GM12878 (cell line): ENCODE results near the gene DNAJC16. TPM values are rescaled to one million over a fixed set of nuclear protein-coding genes. Genes with fewer than 3 reads are reported as not detected.

ENCODE experiments used
- ATAC-seq: fragments of 200-7000 bp; cut with Tn5 transposase; 3 replicates; pipeline ENCODE4 v1.9.1; 2020; ENCODE audit warnings: mild to moderate bottlenecking, moderate library complexity
- BruUV-seq: library from RNA; stranded (reverse); fragments of 400-500 nt; replicated peaks from 2 replicates; lab custom pipeline; 2021; lab: Mats Ljungman, UMichigan
- CTCF ChIA-PET: fragments of 300-600 bp; sonication (Branson Sonifier 250); formaldehyde crosslinking; extraction: SDS; loops from one replicate; lab custom pipeline; 2021; ENCODE audit warnings: inconsistent platforms; lab: Yijun Ruan, JAX
- POLR2A ChIA-PET: fragments of 350-600 bp; formaldehyde crosslinking; extraction: SDS; loops from one replicate; lab custom pipeline; 2021; ENCODE audit warnings: inconsistent platforms; lab: Charles Lee
- RAD21 ChIA-PET: fragments of 300-600 bp; sonication (Branson Sonifier 250); formaldehyde crosslinking; loops from one replicate; lab custom pipeline; 2023; ENCODE audit warnings: antibody characterized with exemption; ENCODE audit not compliant: unreplicated experiment; lab: Charles Lee
- SMC1A ChIA-PET: fragments of 300-600 bp; sonication (Branson Sonifier 250); formaldehyde crosslinking; loops from one replicate; lab custom pipeline; 2023; ENCODE audit not compliant: unreplicated experiment, uncharacterized antibody; lab: Charles Lee
- DNase-seq: peaks from one replicate; pipeline ENCODE4 v3.0.0-alpha.2; 2011; ENCODE audit warnings: low read depth, low spot score
- FAIRE-seq: peaks from 3 replicates; lab custom pipeline; 2011; peaks lifted over from hg19 to GRCh38; lab: Jason Lieb, UNC
- H2AFZ ChIP-seq: 2 replicates; pipeline ENCODE4 v1.6.0; 2011; ENCODE audit warnings: low read depth, low read length, control low read depth; ENCODE audit not compliant: control insufficient read depth
- H3K27ac ChIP-seq: 2 replicates; pipeline ENCODE4 v1.5.1; 2011; ENCODE audit warnings: control low read depth; ENCODE audit not compliant: control insufficient read depth, insufficient read depth
- H3K27me3 ChIP-seq, 2 experiments: replicated peaks in 1 of 2; 2 replicates each; pipeline versions ENCODE4 v1.6.0 to v1.6.1; 2011; ENCODE audit warnings: low read length in 1 of 2; ENCODE audit not compliant: control insufficient read depth in 2 of 2, insufficient read depth in 2 of 2
- H3K36me3 ChIP-seq, 2 experiments: 2 replicates each; pipeline ENCODE4 v1.5.1; 2011; ENCODE audit warnings: low read length in 1 of 2; ENCODE audit not compliant: control insufficient read depth in 2 of 2, insufficient read depth in 2 of 2
- H3K4me1 ChIP-seq: 2 replicates; pipeline ENCODE4 v1.6.1; 2011; ENCODE audit warnings: mild to moderate bottlenecking, low read length, moderate library complexity, mixed read lengths; ENCODE audit not compliant: control insufficient read depth, insufficient read depth
- H3K4me2 ChIP-seq: 2 replicates; pipeline ENCODE4 v1.6.0; 2011; ENCODE audit warnings: control low read depth; ENCODE audit not compliant: control insufficient read depth, insufficient read depth
- H3K4me3 ChIP-seq: fragments of 200-600 bp; sonication (generic); 2 replicates; pipeline ENCODE4 v1.5.1; 2016
- H3K79me2 ChIP-seq: 2 replicates; pipeline ENCODE4 v1.6.0; 2011; ENCODE audit warnings: low read length; ENCODE audit not compliant: control insufficient read depth, insufficient read depth
- H3K9ac ChIP-seq: 2 replicates; pipeline ENCODE4 v1.8.0; 2011; ENCODE audit warnings: low read length, control low read depth, mixed read lengths; ENCODE audit not compliant: control insufficient read depth, insufficient read depth
- H3K9me3 ChIP-seq: replicated peaks from 3 replicates; pipeline ENCODE4 v1.5.1; 2011; ENCODE audit warnings: mild to moderate bottlenecking, low read length; ENCODE audit not compliant: control insufficient read depth, insufficient read depth
- H4K20me1 ChIP-seq: 2 replicates; pipeline ENCODE4 v1.6.0; 2011; ENCODE audit not compliant: control insufficient read depth, insufficient read depth
- ATF3 ChIP-seq: IDR thresholded peaks from 2 replicates; pipeline ENCODE4 v1.6.1; 2011; ENCODE audit warnings: low read depth, mild to moderate bottlenecking, low read length, moderate library complexity, borderline replicate concordance; ENCODE audit errors: extremely low read depth
- CEBPB ChIP-seq, 2 experiments: fragments of 150-350 bp in 1 of 2; IDR thresholded peaks; 2 replicates each; pipeline ENCODE4 v1.6.1; 2012 to 2014; ENCODE audit warnings: low read depth in 2 of 2, low read length in 2 of 2, borderline replicate concordance in 1 of 2, inconsistent platforms in 1 of 2
- ESRRA ChIP-seq: IDR thresholded peaks from 2 replicates; pipeline ENCODE4 v1.6.1; 2012; ENCODE audit warnings: mild to moderate bottlenecking, low read length, improper control_type of control experiment
- KDM1A ChIP-seq: fragments of 200-600 bp; sonication (generic); IDR thresholded peaks from 2 replicates; pipeline ENCODE4 v1.6.1; 2016; ENCODE audit warnings: borderline replicate concordance
- WRNIP1 ChIP-seq: IDR thresholded peaks from 2 replicates; pipeline ENCODE4 v1.6.1; 2011; ENCODE audit warnings: low read depth, low read length, improper control_type of control experiment, borderline replicate concordance
- ZBED1 ChIP-seq: IDR thresholded peaks from 2 replicates; pipeline ENCODE4 v1.6.1; 2016; ENCODE audit warnings: borderline replicate concordance
- ZNF207 ChIP-seq: fragments of 450-650 bp; IDR thresholded peaks from 2 replicates; pipeline ENCODE4 v1.6.1; 2014; ENCODE audit warnings: antibody characterized with exemption, mild to moderate bottlenecking, borderline replicate concordance
- whole genome bisulfite sequencing: methylation state at CpG from one replicate; pipeline ENCODE4 v1.1.6; 2016; ENCODE audit warnings: low lambda C conversion rate; ENCODE audit not compliant: insufficient replicate concordance, insufficient coverage; ENCODE audit errors: missing lambda C conversion rate; 5-methylcytosine and 5-hydroxymethylcytosine counted together
- in situ Hi-C: fragments of 300-500 bp; cut with MboI; formaldehyde crosslinking; loops from 9 replicates; pipeline ENCODE4 v1.14.3; 2018; ENCODE audit warnings: mixed read lengths
- intact Hi-C: fragments of 100-400 bp; cut with micrococcal nuclease; formaldehyde crosslinking; loops from one replicate; pipeline ENCODE4 v1.14.2; 2022; ENCODE audit not compliant: unreplicated experiment
- polyA plus RNA-seq, 11 experiments: library from polyadenylated mRNA; depleted of rRNA in 4 of 11; unstranded in 6 of 11; stranded (reverse) in 5 of 11; fragments of >200 nt; fragmentation: Nextera tagmentation in 4 of 11; fragmentation: Illumina TruSeq in 1 of 11; extraction: Ambion mirVana in 4 of 11; extraction: Trizol in 1 of 11; gene quantifications; 1 replicate in 1 of 11; 2 replicates in 10 of 11; pipeline versions ENCODE4 v1.2.1 to v1.2.3, GENCODE V29; 2011 to 2016; ENCODE audit warnings: inconsistent platforms in 2 of 11, missing spikeins in 2 of 11, low read depth in 1 of 11
- total RNA-seq, 4 experiments: library from RNA; depleted of rRNA in 3 of 4; stranded (reverse); fragments of >200 nt in 3 of 4; fragmentation: Illumina TruSeq in 1 of 4; extraction: Trizol in 1 of 4; gene quantifications; 2 replicates each; pipeline versions ENCODE4 v1.2.1 to v1.2.3, GENCODE V29; 2013 to 2021

Gene DNAJC16
- total and polyA plus RNA-seq, 10 of the 15 experiments (the other 5 are each of a cell fraction or from before 2014, with no cell fraction given): 2.4 to 12.7 (median 7.8) TPM

- FAIRE-seq: no peak
- no peak overlapping the region for H3K27ac ChIP-seq
- SMC1A ChIA-PET: interaction anchor here (0.7 to 1.3 kb wide), 5 partner anchors 9 to 165 kb away, joined by 3 to 5 read pairs (median 3); no protein-coding TSS in a partner anchor
- POLR2A ChIA-PET: interaction anchor here (0.5 to 1.0 kb wide), 4 partner anchors 38 to 754 kb away, joined by 3 to 4 read pairs (median 3); no protein-coding TSS in a partner anchor
- 83% methylated on average over 4 of the region's 5 CpGs for WGBS
- H3K4me3 ChIP-seq: no peak overlapping the region
- no peak for DNase-seq
- H3K9ac ChIP-seq: no peak overlapping the region
- intact Hi-C loops: no loop called here
- H2AFZ ChIP-seq: no peak overlapping the region
- no peaks in the 10 kb centered on the region; a peak in 1 of 4 replicates for H3K36me3 ChIP-seq
- no TSS peak for BruUV-seq
- in situ Hi-C loops: no loop called here
- ATAC-seq: no peak
- peaks cover 18% of the 10 kb centered on the region for H3K4me1 ChIP-seq
- peaks cover 82% of the 10 kb centered on the region for H3K79me2 ChIP-seq
- no peaks in the 10 kb centered on the region for H3K9me3 ChIP-seq
- H4K20me1 ChIP-seq: no peaks in the 10 kb centered on the region
- CTCF ChIA-PET: interaction anchor here (1.0 to 1.7 kb wide), 2 partner anchors 8 to 32 kb away, joined by 3 to 11 read pairs; no protein-coding TSS in a partner anchor
- H3K27me3 ChIP-seq: no peaks in the 10 kb centered on the region
- no peak overlapping the region for H3K4me2 ChIP-seq
- no peak for TF ChIP-seq ATF3
- no peak for TF ChIP-seq CEBPB (IDR thresholded peaks at IDR 0.05; ENCODE audit: borderline replicate concordance in 1 of 2, low read depth in 2 of 2, low read length in 2 of 2)
- TF ChIP-seq ESRRA: no peak
- no peak for TF ChIP-seq WRNIP1
- TF ChIP-seq KDM1A: no peak
- TF ChIP-seq ZNF207: no peak
- TF ChIP-seq ZBED1: no peak
- RAD21 ChIA-PET: interaction anchor here (1.0 kb wide), 2 partner anchors 14 to 75 kb away, joined by 3 read pairs; no protein-coding TSS in a partner anchor
Observed at GRCh38 chr1:15621975-15622374, 95.3 kb downstream of the DNAJC16 start.
